PC-3 (cell line): ENCODE measurements around the gene GNRH2. TPM values are rescaled to one million over a fixed set of nuclear protein-coding genes. Genes with fewer than 3 reads are reported as not detected.

ENCODE experiments used
- ATAC-seq: fragments of 200-7000 bp; cut with Tn5 transposase; 2 replicates; pipeline ENCODE4 v1.9.1; 2020; ENCODE audit warnings: mild to moderate bottlenecking, moderate library complexity
- BruUV-seq: library from RNA; stranded (reverse); fragments of 400-500 nt; replicated peaks from 2 replicates; lab custom pipeline; 2021; lab: Mats Ljungman, UMichigan
- CTCF ChIA-PET: fragments of 300-600 bp; sonication (Branson Sonifier 250); formaldehyde crosslinking; loops from one replicate; lab custom pipeline; 2022; ENCODE audit warnings: antibody characterized with exemption; lab: Charles Lee
- POLR2A ChIA-PET: fragments of 300-600 bp; sonication (Branson Sonifier 250); formaldehyde crosslinking; loops from one replicate; lab custom pipeline; 2022; ENCODE audit warnings: antibody characterized with exemption; ENCODE audit not compliant: unreplicated experiment; lab: Charles Lee
- DNase-seq: peaks from one replicate; pipeline ENCODE4 v3.0.0-alpha.2; 2015
- H2AFZ ChIP-seq: fragments of 300-600 bp; sonication (generic); 2 replicates; pipeline ENCODE4 v1.6.0; 2016; ENCODE audit warnings: antibody characterized with exemption, low read length
- H3F3A ChIP-seq: fragments of 300-600 bp; sonication (generic); one replicate; pipeline ENCODE4 v1.6.0; 2017; ENCODE audit warnings: antibody characterized with exemption, low read length, control low read depth, mild to moderate bottlenecking; ENCODE audit not compliant: unreplicated experiment
- H3K27ac ChIP-seq: fragments of 300-600 bp; sonication (generic); 2 replicates; pipeline ENCODE4 v1.5.1; 2016; ENCODE audit warnings: mild to moderate bottlenecking, low read length
- H3K27me3 ChIP-seq: fragments of 300-600 bp; sonication (generic); 2 replicates; pipeline ENCODE4 v1.6.1; 2016; ENCODE audit warnings: low read length, mixed read lengths
- H3K36me3 ChIP-seq: fragments of 300-600 bp; sonication (generic); 2 replicates; pipeline ENCODE4 v1.6.1; 2016; ENCODE audit warnings: low read depth, mixed run types, low read length, mixed read lengths
- H3K4me1 ChIP-seq: fragments of 300-600 bp; sonication (generic); 2 replicates; pipeline ENCODE4 v1.5.1; 2016; ENCODE audit warnings: low read length; ENCODE audit not compliant: insufficient read depth
- H3K4me2 ChIP-seq: fragments of 300-600 bp; sonication (generic); 2 replicates; pipeline ENCODE4 v1.6.0; 2016; ENCODE audit warnings: low read length
- H3K4me3 ChIP-seq: fragments of 300-600 bp; sonication (generic); 2 replicates; pipeline ENCODE4 v1.5.1; 2016; ENCODE audit warnings: mild to moderate bottlenecking, low read length, mixed read lengths
- H3K79me2 ChIP-seq: fragments of 300-600 bp; sonication (generic); 2 replicates; pipeline ENCODE4 v1.6.1; 2017; ENCODE audit warnings: low read length, mixed read lengths
- H3K9ac ChIP-seq: fragments of 300-600 bp; sonication (generic); 2 replicates; pipeline ENCODE4 v1.6.0; 2016; ENCODE audit warnings: mild to moderate bottlenecking, low read length
- H3K9me2 ChIP-seq: fragments of 300-600 bp; sonication (generic); replicated peaks from 2 replicates; pipeline ENCODE4 v1.6.1; 2016; ENCODE audit warnings: mixed run types, low read length, mixed read lengths
- H3K9me3 ChIP-seq: fragments of 300-600 bp; sonication (generic); 2 replicates; pipeline ENCODE4 v1.6.1; 2016; ENCODE audit warnings: low read length, mixed read lengths
- H4K20me1 ChIP-seq: fragments of 300-600 bp; sonication (generic); 2 replicates; pipeline ENCODE4 v1.6.1; 2016; ENCODE audit warnings: low read length, mixed read lengths
- EZH2 ChIP-seq: fragments of 300-600 bp; sonication (generic); IDR thresholded peaks from one replicate; pipeline ENCODE4 v1.6.1; 2017; ENCODE audit warnings: antibody characterized with exemption, mild to moderate bottlenecking, low read length; ENCODE audit not compliant: unreplicated experiment
- EZH2phosphoT487 ChIP-seq: fragments of 300-600 bp; sonication (generic); IDR thresholded peaks from 2 replicates; pipeline ENCODE4 v1.6.1; 2018; ENCODE audit warnings: mild to moderate bottlenecking, antibody characterized with exemption, low read length, borderline replicate concordance
- intact Hi-C: fragments of 100-400 bp; cut with micrococcal nuclease; formaldehyde crosslinking; loops from 2 replicates; pipeline ENCODE4 v1.9.0; 2023
- total RNA-seq: library from RNA; depleted of rRNA; stranded (reverse); fragments of >200 nt; gene quantifications from 2 replicates; pipeline ENCODE4 v1.2.3, GENCODE V29; 2014
- TF ChIP-seq, protein P1 (sequence below): fragments of 300-600 bp; sonication (generic); conservative IDR thresholded peaks from 2 replicates; pipeline ENCODE4 v1.5.1; 2017; ENCODE audit warnings: antibody characterized with exemption, low read depth, mild to moderate bottlenecking, low read length

GNRH2 gene
- total RNA-seq, 1 experiment from 2014 or later, result not detected

DNA sequence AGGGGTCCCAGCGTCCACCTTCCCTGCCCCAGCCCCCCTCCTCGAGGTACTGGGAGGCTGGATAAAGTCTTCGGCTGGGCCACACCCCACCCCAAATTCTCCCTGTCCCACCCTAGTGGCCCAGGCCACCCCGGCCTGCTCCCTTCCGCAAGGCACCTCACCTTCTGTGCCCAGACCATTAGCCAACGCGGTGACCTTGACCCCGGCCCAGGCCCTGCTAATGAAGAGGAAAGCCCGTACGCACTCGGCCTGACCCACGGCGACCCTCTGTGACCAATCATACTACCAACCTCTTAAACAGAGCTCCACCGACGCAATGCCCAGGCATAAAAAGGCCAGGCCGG, 27.8 kb downstream of the GNRH2 start:
- POLR2A ChIA-PET, result no interaction called here
- H3K9ac ChIP-seq, result no peak overlapping the region
- H4K20me1 ChIP-seq, result no peaks in the 10 kb centered on the region
- H3K79me2 ChIP-seq, result no peaks in the 10 kb centered on the region
- H3K4me3 ChIP-seq, result no peak overlapping the region
- H3K27ac ChIP-seq, result no peak overlapping the region
- no peak for DNase-seq
- H3K27me3 ChIP-seq, result no peaks in the 10 kb centered on the region
- no peak for ATAC-seq
- TF ChIP-seq EZH2 (no peak), EZH2phosphoT487 (no peak)
- TF ChIP-seq, protein P1, sequence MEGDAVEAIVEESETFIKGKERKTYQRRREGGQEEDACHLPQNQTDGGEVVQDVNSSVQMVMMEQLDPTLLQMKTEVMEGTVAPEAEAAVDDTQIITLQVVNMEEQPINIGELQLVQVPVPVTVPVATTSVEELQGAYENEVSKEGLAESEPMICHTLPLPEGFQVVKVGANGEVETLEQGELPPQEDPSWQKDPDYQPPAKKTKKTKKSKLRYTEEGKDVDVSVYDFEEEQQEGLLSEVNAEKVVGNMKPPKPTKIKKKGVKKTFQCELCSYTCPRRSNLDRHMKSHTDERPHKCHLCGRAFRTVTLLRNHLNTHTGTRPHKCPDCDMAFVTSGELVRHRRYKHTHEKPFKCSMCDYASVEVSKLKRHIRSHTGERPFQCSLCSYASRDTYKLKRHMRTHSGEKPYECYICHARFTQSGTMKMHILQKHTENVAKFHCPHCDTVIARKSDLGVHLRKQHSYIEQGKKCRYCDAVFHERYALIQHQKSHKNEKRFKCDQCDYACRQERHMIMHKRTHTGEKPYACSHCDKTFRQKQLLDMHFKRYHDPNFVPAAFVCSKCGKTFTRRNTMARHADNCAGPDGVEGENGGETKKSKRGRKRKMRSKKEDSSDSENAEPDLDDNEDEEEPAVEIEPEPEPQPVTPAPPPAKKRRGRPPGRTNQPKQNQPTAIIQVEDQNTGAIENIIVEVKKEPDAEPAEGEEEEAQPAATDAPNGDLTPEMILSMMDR, result no peak
- no peaks in the 10 kb centered on the region for H3K9me2 ChIP-seq
- no peak overlapping the region for H2AFZ ChIP-seq
- CTCF ChIA-PET, result no interaction called here
- intact Hi-C loops, result no loop called here
- 0 out of 2 replicates have a peak, but pooled peaks cover 5% of the 10 kb centered on the region for H3K4me1 ChIP-seq
- H3K4me2 ChIP-seq, result no peak overlapping the region
- no peaks in the 10 kb centered on the region for H3F3A ChIP-seq
- no TSS peak for BruUV-seq
- H3K9me3 ChIP-seq, result no peaks in the 10 kb centered on the region
- H3K36me3 ChIP-seq, result no peaks in the 10 kb centered on the region

GRCh38 chr20:3071610-3072529, 28.4 kb downstream of the GNRH2 start, which contains the start of gene OXT:
Gene OXT, plus strand, starts transcription at chr20:3071620. Its CDS starts 36 bp downstream, at chr20:3071656.
- H3K4me2 ChIP-seq, result no peak within 1 kb of the TSS
- H3K4me1 ChIP-seq, result no peaks in the 10 kb centered on the region

More at GRCh38 chr20:3071610-3072529, 28.4 kb downstream of the GNRH2 start, which contains the start of gene OXT:
- no peaks in the 10 kb centered on the region for H3K9me2 ChIP-seq
- no peak within 1 kb of the TSS for H3K27ac ChIP-seq
- ATAC-seq (no peak), DNase-seq (no peak)
- no peaks in the 10 kb centered on the region for H3K9me3 ChIP-seq
- TF ChIP-seq EZH2 (no peak), EZH2phosphoT487 (no peak)
- TF ChIP-seq, protein P1, result no peak
- POLR2A ChIA-PET, result interaction anchor here (0.7 kb wide), 1 partner anchor 89 kb away, joined by 5 read pairs; no protein-coding TSS in a partner anchor
- no peaks in the 10 kb centered on the region for H3K27me3 ChIP-seq
- H3F3A ChIP-seq, result no peaks in the 10 kb centered on the region
- no peak within 1 kb of the TSS for H3K4me3 ChIP-seq
- no peaks in the 10 kb centered on the region for H3K36me3 ChIP-seq
- intact Hi-C loops, result no loop called here
- no peaks in the 10 kb centered on the region for H3K79me2 ChIP-seq
- H3K9ac ChIP-seq, result no peak within 1 kb of the TSS
- H4K20me1 ChIP-seq, result no peaks in the 10 kb centered on the region
- no TSS peak for BruUV-seq
- CTCF ChIA-PET, result interaction anchor here (0.5 kb wide), 1 partner anchor 13 kb away, joined by 5 read pairs; no protein-coding TSS in a partner anchor
- no peak within 1 kb of the TSS for H2AFZ ChIP-seq
